Chondrocyte (in vitro differentiated cells): Measurements from ENCODE around the gene RABGGTB. TPM values are rescaled to one million over a fixed set of nuclear protein-coding genes. Genes with fewer than 3 reads are reported as not detected.

Experiments
- DNase-seq: peaks from one replicate; pipeline ENCODE4 v3.0.0; 2021; ENCODE audit warnings: mixed read lengths, low spot score
- H3K27ac Mint-ChIP-seq: one replicate; pipeline ENCODE4 v1.8.0; 2021; ENCODE audit warnings: mild to moderate bottlenecking, moderate library complexity, mixed read lengths; ENCODE audit not compliant: unreplicated experiment
- H3K27me3 Mint-ChIP-seq: 2 replicates; pipeline ENCODE4 v1.8.0; 2021; ENCODE audit warnings: low read depth, mixed read lengths
- H3K36me3 Mint-ChIP-seq: 2 replicates; pipeline ENCODE4 v1.8.0; 2021; ENCODE audit warnings: low read depth, mixed read lengths
- H3K4me1 Mint-ChIP-seq: 2 replicates; pipeline ENCODE4 v1.8.0; 2021; ENCODE audit warnings: low read depth, mild to moderate bottlenecking, mixed read lengths
- H3K4me3 Mint-ChIP-seq: one replicate; pipeline ENCODE4 v1.8.0; 2021; ENCODE audit warnings: mild to moderate bottlenecking, moderate library complexity, mixed read lengths; ENCODE audit not compliant: unreplicated experiment
- H3K9me3 Mint-ChIP-seq: 2 replicates; pipeline ENCODE4 v1.8.0; 2021; ENCODE audit warnings: low read depth, mixed read lengths
- CTCF ChIP-seq: fragments of 200-600 bp; sonication (generic); IDR thresholded peaks from 2 replicates; pipeline ENCODE4 v1.5.0; 2021; ENCODE audit warnings: antibody characterized with exemption, mild to moderate bottlenecking, moderate library complexity
- total RNA-seq: library from RNA; stranded (reverse); gene quantifications from 3 replicates; pipeline ENCODE4 v1.2.1, GENCODE V29; 2021

The RABGGTB gene
- total RNA-seq, 1 donor from 2014 or later: 57.9 TPM

GRCh38 chr1:75836528-75837100 lies 50.6 kb downstream of the RABGGTB start:
- no peak overlapping the region for H3K4me3 Mint-ChIP-seq
- no peaks in the 10 kb centered on the region for H3K4me1 Mint-ChIP-seq
- no peak for TF ChIP-seq CTCF
- peaks cover 26% of the 10 kb centered on the region for H3K9me3 Mint-ChIP-seq
- H3K27ac Mint-ChIP-seq: no peak overlapping the region
- DNase-seq: no peak
- H3K27me3 Mint-ChIP-seq: no peaks in the 10 kb centered on the region
- peaks cover 7% of the 10 kb centered on the region for H3K36me3 Mint-ChIP-seq

GRCh38 chr1:75838079-75838478 lies 52.0 kb downstream of the RABGGTB start:
- DNase-seq: no peak
- TF ChIP-seq CTCF: no peak
- no peak overlapping the region for H3K27ac Mint-ChIP-seq
- no peaks in the 10 kb centered on the region for H3K4me1 Mint-ChIP-seq
- H3K4me3 Mint-ChIP-seq: no peak overlapping the region
- H3K36me3 Mint-ChIP-seq: peaks cover 5% of the 10 kb centered on the region
- peaks cover 16% of the 10 kb centered on the region for H3K9me3 Mint-ChIP-seq
- no peaks in the 10 kb centered on the region for H3K27me3 Mint-ChIP-seq

- no peak overlapping the region for H3K4me3 Mint-ChIP-seq
- no peaks in the 10 kb centered on the region for H3K27me3 Mint-ChIP-seq
- no peak for DNase-seq
- no peak overlapping the region for H3K27ac Mint-ChIP-seq
- peaks cover 3% of the 10 kb centered on the region for H3K36me3 Mint-ChIP-seq
- H3K9me3 Mint-ChIP-seq: peaks cover 3% of the 10 kb centered on the region
- no peaks in the 10 kb centered on the region for H3K4me1 Mint-ChIP-seq
- no peak for TF ChIP-seq CTCF
Measured at GRCh38 chr1:75841421-75841820, 55.4 kb downstream of the RABGGTB start.

Other genes starting within 250 kb of the RABGGTB start
- 0.18 to 0.39 TPM (median 0.20 TPM) in 3 replicates for gene SLC44A5, start 175.1 kb upstream of the RABGGTB start, total RNA-seq
- gene ACADM, start 61.5 kb upstream of the RABGGTB start, total RNA-seq: 34.7 to 46.2 TPM (median 35.2 TPM) in 3 replicates
- gene MSH4, start 10.6 kb downstream of the RABGGTB start, total RNA-seq: 0.20 to 0.48 TPM in 2 of 3 replicates, not detected in the other
- not detected in 3 replicates for gene ASB17, start 146.1 kb downstream of the RABGGTB start, total RNA-seq